Measurements from ENCODE around the gene PTGR2. TPM values are rescaled to one million over a fixed set of nuclear protein-coding genes. Genes with fewer than 3 reads are reported as not detected.
"Not testable (repeated sequence)": the region's sequence is repeated elsewhere in the genome, so short reads cannot be mapped to it uniquely, and the experiment has no call there.

PTGR2 gene
- total RNA-seq, 4 donors from 2014 or later, result 6.3 to 12.9 (median 9.0) TPM

GRCh38 chr14:73861073-73861472 lies 9.4 kb downstream of the PTGR2 start:
- H3K4me3 ChIP-seq, result no peak overlapping the region
- H3K4me1 ChIP-seq, result no peaks in the 10 kb centered on the region
- H3K9me3 ChIP-seq, result no peaks in the 10 kb centered on the region
- no peak for TF ChIP-seq CTCF (IDR thresholded peaks at IDR 0.05)
- no peak for TF ChIP-seq EP300 (IDR thresholded peaks at IDR 0.05)
- TF ChIP-seq POLR2A (IDR thresholded peaks at IDR 0.05), result no peak
- H3K27me3 ChIP-seq, result no peaks in the 10 kb centered on the region
- no peak for DNase-seq (ENCODE audit: low spot score in 2 of 2)
- no peak overlapping the region for H3K27ac ChIP-seq
- peaks cover 0 to 55% (median 0%) of the 10 kb centered on the region in 3 donors for H3K36me3 ChIP-seq
- WGBS, 2 donors, result 88 to 94% methylated on average over 5 of the region's 5 CpGs

GRCh38 chr14:73862480-73862879 lies 10.8 kb downstream of the PTGR2 start:
- Histone ChIP-seq H3K27ac (no peak overlapping the region), H3K9me3 (no peaks in the 10 kb centered on the region), H3K4me1 (no peaks in the 10 kb centered on the region), H3K27me3 (no peaks in the 10 kb centered on the region), H3K36me3 (peaks cover 0 to 56% (median 0%) of the 10 kb centered on the region in 3 donors), H3K4me3 (no peak overlapping the region)
- DNase-seq (ENCODE audit: low spot score in 2 of 2), result no peak
- 93 to 94% methylated on average over 8 of the region's 8 CpGs for WGBS, 2 donors
- TF ChIP-seq EP300 (IDR thresholded peaks at IDR 0.05) (no peak), POLR2A (IDR thresholded peaks at IDR 0.05) (no peak), CTCF (IDR thresholded peaks at IDR 0.05) (no peak)

GRCh38 chr14:73863209-73863608 lies 11.6 kb downstream of the PTGR2 start:
- Histone ChIP-seq H3K27me3 (no peaks in the 10 kb centered on the region), H3K36me3 (peaks cover 0 to 59% (median 0%) of the 10 kb centered on the region in 3 donors), H3K9me3 (no peaks in the 10 kb centered on the region), H3K4me3 (no peak overlapping the region), H3K27ac (no peak overlapping the region), H3K4me1 (no peaks in the 10 kb centered on the region)
- no peak for TF ChIP-seq EP300 (IDR thresholded peaks at IDR 0.05)
- TF ChIP-seq CTCF (IDR thresholded peaks at IDR 0.05), result no peak
- no peak for TF ChIP-seq POLR2A (IDR thresholded peaks at IDR 0.05)
- no peak for DNase-seq (ENCODE audit: low spot score in 2 of 2)
- 85 to 93% methylated on average over 2 of the region's 2 CpGs for WGBS, 2 donors

- no peak overlapping the region for H3K27ac ChIP-seq
- peaks cover 0 to 55% (median 0%) of the 10 kb centered on the region in 3 donors for H3K36me3 ChIP-seq
- H3K4me3 ChIP-seq, result no peak overlapping the region
- no peaks in the 10 kb centered on the region for H3K4me1 ChIP-seq
- no peaks in the 10 kb centered on the region for H3K27me3 ChIP-seq
- no peak for TF ChIP-seq EP300 (IDR thresholded peaks at IDR 0.05)
- no peak for TF ChIP-seq CTCF (IDR thresholded peaks at IDR 0.05)
- TF ChIP-seq POLR2A (IDR thresholded peaks at IDR 0.05), result no peak
- WGBS, 2 donors, result 90 to 92% methylated on average over 8 of the region's 8 CpGs
- H3K9me3 ChIP-seq, result no peaks in the 10 kb centered on the region
- no peak for DNase-seq (ENCODE audit: low spot score in 2 of 2)
These were observed 14.0 kb downstream of the PTGR2 start for GRCh38 chr14:73865534-73866113.

GRCh38 chr14:73869754-73870153 lies 18.1 kb downstream of the PTGR2 start:
- peaks cover 0 to 22% (median 0%) of the 10 kb centered on the region in 3 donors for H3K36me3 ChIP-seq
- H3K27me3 ChIP-seq; DNase-seq (ENCODE audit: low spot score in 2 of 2); H3K4me3 ChIP-seq; H3K27ac ChIP-seq; H3K4me1 ChIP-seq; H3K9me3 ChIP-seq: not testable (repeated sequence)
- 91 to 93% methylated on average over 11 of the region's 11 CpGs for WGBS, 2 donors

Data from tibial nerve (tissue), 4 donors.